ENCODE measurements around the gene APEH.

Gene APEH

DNA sequence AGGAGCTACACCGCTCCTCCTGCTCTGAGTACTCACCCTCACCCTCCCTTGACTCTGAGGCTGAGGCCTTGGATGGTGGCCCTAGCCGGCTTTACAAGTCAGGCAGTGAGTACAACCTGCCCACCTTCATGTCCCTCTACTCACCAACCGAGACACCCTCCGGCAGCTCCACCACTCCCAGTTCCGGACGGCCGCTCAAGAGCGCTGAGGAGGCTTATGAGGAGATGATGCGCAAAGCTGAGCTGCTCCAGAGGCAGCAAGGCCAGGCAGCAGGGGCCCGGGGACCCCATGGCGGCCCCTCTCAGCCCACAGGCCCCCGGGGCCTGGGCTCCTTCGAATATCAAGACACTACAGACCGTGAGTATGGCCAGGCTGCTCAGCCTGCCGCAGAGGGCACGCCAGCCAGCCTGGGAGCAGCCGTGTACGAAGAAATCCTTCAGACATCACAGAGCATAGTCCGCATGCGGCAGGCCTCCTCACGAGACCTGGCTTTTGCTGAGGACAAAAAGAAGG, 21.2 kb upstream of the APEH start:
- H3K27ac ChIP-seq (ENCODE audit: low read length): no peak overlapping the region
- H3K4me2 ChIP-seq (ENCODE audit: low read length): no peak overlapping the region
- no peaks in the 10 kb centered on the region for H3K36me3 ChIP-seq (replicated peaks; ENCODE audit: low read depth, low read length)
- H3K79me2 ChIP-seq (ENCODE audit: low read length): no peaks in the 10 kb centered on the region
- H3K27me3 ChIP-seq (ENCODE audit: low read depth, low read length): no peaks in the 10 kb centered on the region
- no peaks in the 10 kb centered on the region for H4K20me1 ChIP-seq (ENCODE audit: insufficient read depth, low read length)
- H2AFZ ChIP-seq (ENCODE audit: low read depth, low read length): no peak overlapping the region
- no peaks in the 10 kb centered on the region for H3K9me3 ChIP-seq (ENCODE audit: insufficient read depth, low read length)
- no peaks in the 10 kb centered on the region for H3K4me1 ChIP-seq (ENCODE audit: low read length)
- no peak overlapping the region for H3K9ac ChIP-seq (ENCODE audit: low read length)
- no peak overlapping the region for H3K4me3 ChIP-seq (ENCODE audit: low read length)
- no peak for TF ChIP-seq EZH2phosphoT487 (IDR thresholded peaks at IDR 0.05; ENCODE audit: low read depth)
- TF ChIP-seq, protein P1, sequence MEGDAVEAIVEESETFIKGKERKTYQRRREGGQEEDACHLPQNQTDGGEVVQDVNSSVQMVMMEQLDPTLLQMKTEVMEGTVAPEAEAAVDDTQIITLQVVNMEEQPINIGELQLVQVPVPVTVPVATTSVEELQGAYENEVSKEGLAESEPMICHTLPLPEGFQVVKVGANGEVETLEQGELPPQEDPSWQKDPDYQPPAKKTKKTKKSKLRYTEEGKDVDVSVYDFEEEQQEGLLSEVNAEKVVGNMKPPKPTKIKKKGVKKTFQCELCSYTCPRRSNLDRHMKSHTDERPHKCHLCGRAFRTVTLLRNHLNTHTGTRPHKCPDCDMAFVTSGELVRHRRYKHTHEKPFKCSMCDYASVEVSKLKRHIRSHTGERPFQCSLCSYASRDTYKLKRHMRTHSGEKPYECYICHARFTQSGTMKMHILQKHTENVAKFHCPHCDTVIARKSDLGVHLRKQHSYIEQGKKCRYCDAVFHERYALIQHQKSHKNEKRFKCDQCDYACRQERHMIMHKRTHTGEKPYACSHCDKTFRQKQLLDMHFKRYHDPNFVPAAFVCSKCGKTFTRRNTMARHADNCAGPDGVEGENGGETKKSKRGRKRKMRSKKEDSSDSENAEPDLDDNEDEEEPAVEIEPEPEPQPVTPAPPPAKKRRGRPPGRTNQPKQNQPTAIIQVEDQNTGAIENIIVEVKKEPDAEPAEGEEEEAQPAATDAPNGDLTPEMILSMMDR (IDR thresholded peaks at IDR 0.05; ENCODE audit: low read depth, low read length): no peak

DNA sequence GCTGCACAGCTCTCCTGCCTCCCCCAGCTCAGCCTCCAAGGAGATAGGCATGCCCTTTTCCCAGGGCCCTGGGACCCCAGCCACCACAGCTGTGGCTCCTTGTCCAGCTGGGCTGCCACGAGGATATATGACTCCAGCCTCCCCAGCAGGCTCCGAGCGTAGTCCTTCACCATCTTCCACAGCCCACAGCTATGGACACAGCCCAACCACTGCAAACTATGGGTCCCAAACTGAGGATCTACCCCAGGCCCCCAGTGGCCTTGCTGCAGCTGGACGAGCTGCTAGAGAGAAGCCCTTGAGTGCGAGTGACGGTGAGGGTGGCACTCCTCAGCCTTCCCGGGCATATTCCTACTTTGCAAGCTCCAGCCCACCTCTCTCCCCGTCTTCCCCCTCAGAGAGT, 20.5 kb upstream of the APEH start:
- H3K4me1 ChIP-seq (ENCODE audit: low read length): no peaks in the 10 kb centered on the region

DNA sequence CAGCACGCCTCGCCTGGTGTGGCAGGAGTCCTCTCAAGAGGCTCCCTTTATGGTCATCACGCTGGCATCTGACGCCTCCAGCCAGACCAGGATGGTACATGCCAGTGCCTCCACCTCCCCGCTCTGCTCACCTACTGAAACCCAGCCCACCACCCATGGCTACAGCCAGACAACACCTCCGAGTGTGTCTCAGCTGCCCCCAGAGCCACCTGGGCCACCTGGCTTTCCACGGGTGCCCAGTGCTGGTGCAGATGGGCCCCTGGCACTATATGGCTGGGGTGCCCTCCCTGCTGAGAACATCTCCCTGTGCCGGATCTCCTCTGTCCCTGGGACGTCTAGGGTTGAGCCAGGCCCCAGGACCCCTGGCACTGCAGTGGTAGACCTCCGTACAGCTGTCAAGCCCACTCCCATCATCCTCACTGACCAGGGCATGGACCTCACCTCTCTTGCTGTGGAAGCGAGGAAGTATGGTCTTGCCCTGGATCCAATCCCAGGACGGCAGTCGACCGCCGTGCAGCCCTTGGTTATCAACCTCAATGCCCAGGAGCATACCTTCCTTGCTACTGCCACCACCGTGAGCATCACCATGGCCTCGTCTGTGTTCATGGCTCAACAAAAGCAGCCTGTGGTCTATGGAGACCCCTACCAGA, 19.9 kb upstream of the APEH start:
- no peaks in the 10 kb centered on the region for H4K20me1 ChIP-seq (ENCODE audit: insufficient read depth, low read length)
- no peaks in the 10 kb centered on the region for H3K9me3 ChIP-seq (ENCODE audit: insufficient read depth, low read length)
- H3K9ac ChIP-seq (ENCODE audit: low read length): no peak overlapping the region
- TF ChIP-seq, protein P1 (IDR thresholded peaks at IDR 0.05; ENCODE audit: low read depth, low read length): no peak
- no peak for TF ChIP-seq EZH2phosphoT487 (IDR thresholded peaks at IDR 0.05; ENCODE audit: low read depth)
- no peaks in the 10 kb centered on the region for H3K36me3 ChIP-seq (replicated peaks; ENCODE audit: low read depth, low read length)
- H3K4me3 ChIP-seq (ENCODE audit: low read length): no peak overlapping the region
- H2AFZ ChIP-seq (ENCODE audit: low read depth, low read length): no peak overlapping the region
- no peaks in the 10 kb centered on the region for H3K27me3 ChIP-seq (ENCODE audit: low read depth, low read length)
- H3K27ac ChIP-seq (ENCODE audit: low read length): no peak overlapping the region
- no peak overlapping the region for H3K4me2 ChIP-seq (ENCODE audit: low read length)
- no peaks in the 10 kb centered on the region for H3K79me2 ChIP-seq (ENCODE audit: low read length)
- H3K4me1 ChIP-seq (ENCODE audit: low read length): no peaks in the 10 kb centered on the region

More for the DNA sequence above, 20.5 kb upstream of the APEH start:
- Histone ChIP-seq H4K20me1 (ENCODE audit: insufficient read depth, low read length) (no peaks in the 10 kb centered on the region), H3K27ac (ENCODE audit: low read length) (no peak overlapping the region), H3K9ac (ENCODE audit: low read length) (no peak overlapping the region), H3K4me2 (ENCODE audit: low read length) (no peak overlapping the region), H3K9me3 (ENCODE audit: insufficient read depth, low read length) (no peaks in the 10 kb centered on the region), H2AFZ (ENCODE audit: low read depth, low read length) (no peak overlapping the region), H3K36me3 (replicated peaks; ENCODE audit: low read depth, low read length) (no peaks in the 10 kb centered on the region), H3K4me3 (ENCODE audit: low read length) (no peak overlapping the region), H3K27me3 (ENCODE audit: low read depth, low read length) (no peaks in the 10 kb centered on the region), H3K79me2 (ENCODE audit: low read length) (no peaks in the 10 kb centered on the region)
- no peak for TF ChIP-seq EZH2phosphoT487 (IDR thresholded peaks at IDR 0.05; ENCODE audit: low read depth)
- TF ChIP-seq, protein P1 (IDR thresholded peaks at IDR 0.05; ENCODE audit: low read depth, low read length): no peak

DNA sequence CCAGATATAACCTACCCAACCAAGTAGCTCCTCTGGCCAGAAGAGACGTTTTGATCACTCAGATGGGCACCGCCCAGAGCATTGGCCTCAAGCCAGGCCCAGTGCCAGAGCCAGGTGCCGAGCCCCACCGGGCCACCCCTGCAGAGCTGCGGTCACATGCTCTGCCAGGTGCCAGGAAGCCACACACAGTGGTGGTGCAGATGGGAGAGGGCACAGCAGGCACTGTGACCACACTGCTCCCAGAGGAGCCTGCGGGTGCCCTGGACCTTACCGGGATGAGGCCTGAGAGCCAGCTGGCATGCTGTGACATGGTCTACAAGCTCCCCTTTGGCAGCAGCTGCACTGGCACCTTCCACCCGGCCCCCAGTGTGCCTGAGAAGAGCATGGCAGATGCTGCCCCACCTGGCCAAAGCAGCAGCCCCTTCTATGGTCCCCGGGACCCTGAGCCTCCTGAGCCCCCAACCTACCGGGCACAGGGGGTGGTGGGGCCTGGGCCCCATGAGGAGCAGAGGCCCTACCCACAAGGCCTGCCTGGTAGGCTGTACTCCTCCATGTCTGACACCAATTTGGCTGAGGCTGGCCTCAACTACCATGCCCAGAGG, 19.1 kb upstream of the APEH start:
- TF ChIP-seq, protein P1 (IDR thresholded peaks at IDR 0.05; ENCODE audit: low read depth, low read length): no peak
- TF ChIP-seq EZH2phosphoT487 (IDR thresholded peaks at IDR 0.05; ENCODE audit: low read depth): no peak
- Histone ChIP-seq H3K4me3 (ENCODE audit: low read length) (no peak overlapping the region), H3K27me3 (ENCODE audit: low read depth, low read length) (no peaks in the 10 kb centered on the region), H3K9ac (ENCODE audit: low read length) (no peak overlapping the region), H3K79me2 (ENCODE audit: low read length) (no peaks in the 10 kb centered on the region), H3K36me3 (replicated peaks; ENCODE audit: low read depth, low read length) (no peaks in the 10 kb centered on the region), H3K4me1 (ENCODE audit: low read length) (no peaks in the 10 kb centered on the region), H3K27ac (ENCODE audit: low read length) (no peak overlapping the region), H3K4me2 (ENCODE audit: low read length) (no peak overlapping the region), H3K9me3 (ENCODE audit: insufficient read depth, low read length) (no peaks in the 10 kb centered on the region), H2AFZ (ENCODE audit: low read depth, low read length) (no peak overlapping the region), H4K20me1 (ENCODE audit: insufficient read depth, low read length) (no peaks in the 10 kb centered on the region)
